ENCODE measurements around the gene CLIP1.
"Not testable (repeated sequence)": the region's sequence is repeated elsewhere in the genome, so short reads cannot be mapped to it uniquely, and the experiment has no call there.

The CLIP1 gene

GRCh38 chr12:122452701-122453285 lies 30.3 kb upstream of the CLIP1 start:
- no peak overlapping the region for H3K4me3 ChIP-seq (ENCODE audit: control insufficient read depth, low read depth, low read length)
- TF ChIP-seq CTCF (conservative IDR thresholded peaks at IDR 0.05; ENCODE audit: control insufficient read depth, insufficient read depth, low read depth, low read length) = no peak
- no peak for DNase-seq (ENCODE audit: low read depth)

- H3K4me3 ChIP-seq (ENCODE audit: control insufficient read depth, low read depth, low read length) = no peak overlapping the region
- peak; percentile 88 for DNase-seq (ENCODE audit: low read depth)
- no peak for TF ChIP-seq CTCF (conservative IDR thresholded peaks at IDR 0.05; ENCODE audit: control insufficient read depth, insufficient read depth, low read depth, low read length)
Observed at GRCh38 chr12:122449317-122449716, 26.8 kb upstream of the CLIP1 start.

- DNase-seq (ENCODE audit: low read depth); H3K4me3 ChIP-seq (ENCODE audit: control insufficient read depth, low read depth, low read length): not testable (repeated sequence)
Observed at GRCh38 chr12:122447825-122448224, 25.4 kb upstream of the CLIP1 start.

GRCh38 chr12:122446390-122446789 lies 23.9 kb upstream of the CLIP1 start:
- not testable (repeated sequence) for H3K4me3 ChIP-seq (ENCODE audit: control insufficient read depth, low read depth, low read length); DNase-seq (ENCODE audit: low read depth)

GRCh38 chr12:122444071-122444470 lies 21.6 kb upstream of the CLIP1 start:
- not testable (repeated sequence) for DNase-seq (ENCODE audit: low read depth); H3K4me3 ChIP-seq (ENCODE audit: control insufficient read depth, low read depth, low read length)

- H3K4me3 ChIP-seq (ENCODE audit: control insufficient read depth, low read depth, low read length); DNase-seq (ENCODE audit: low read depth): not testable (repeated sequence)
Observed at GRCh38 chr12:122438822-122439221, 16.4 kb upstream of the CLIP1 start.

GRCh38 chr12:122437656-122438121 lies 15.2 kb upstream of the CLIP1 start:
- H3K4me3 ChIP-seq (ENCODE audit: control insufficient read depth, low read depth, low read length) = no peak overlapping the region
- DNase-seq (ENCODE audit: low read depth) = peak; percentile 89
- no peak for TF ChIP-seq CTCF (conservative IDR thresholded peaks at IDR 0.05; ENCODE audit: control insufficient read depth, insufficient read depth, low read depth, low read length)

GRCh38 chr12:122435186-122435585 lies 12.7 kb upstream of the CLIP1 start:
- TF ChIP-seq CTCF (conservative IDR thresholded peaks at IDR 0.05; ENCODE audit: control insufficient read depth, insufficient read depth, low read depth, low read length) = no peak
- H3K4me3 ChIP-seq (ENCODE audit: control insufficient read depth, low read depth, low read length) = no peak overlapping the region
- DNase-seq (ENCODE audit: low read depth) = no peak

- not testable (repeated sequence) for DNase-seq (ENCODE audit: low read depth); H3K4me3 ChIP-seq (ENCODE audit: control insufficient read depth, low read depth, low read length)
Observed at GRCh38 chr12:122429043-122429442, 6.6 kb upstream of the CLIP1 start.

- TF ChIP-seq CTCF (conservative IDR thresholded peaks at IDR 0.05; ENCODE audit: control insufficient read depth, insufficient read depth, low read depth, low read length) = no peak
- no peak overlapping the region for H3K4me3 ChIP-seq (ENCODE audit: control insufficient read depth, low read depth, low read length)
- no peak for DNase-seq (ENCODE audit: low read depth)
Observed at GRCh38 chr12:122427403-122427802, 4.9 kb upstream of the CLIP1 start.
